ENCODE results near the gene TRAT1.

The TRAT1 gene

GRCh38 chr3:108861401-108861800, 38.8 kb downstream of the TRAT1 start:
- DNase-seq (ENCODE audit: low read depth in 2 of 2, low spot score in 1 of 2) = no peak

- DNase-seq (ENCODE audit: low read depth in 2 of 2, low spot score in 1 of 2) = no peak
These were observed 40.5 kb downstream of the TRAT1 start for GRCh38 chr3:108862865-108863798.

- DNase-seq (ENCODE audit: low read depth in 2 of 2, low spot score in 1 of 2) = no peak
These were observed 41.2 kb downstream of the TRAT1 start for GRCh38 chr3:108863799-108864135.

GRCh38 chr3:108877901-108878300, 55.3 kb downstream of the TRAT1 start:
- DNase-seq (ENCODE audit: low read depth in 2 of 2, low spot score in 1 of 2) = no peak

DNA sequence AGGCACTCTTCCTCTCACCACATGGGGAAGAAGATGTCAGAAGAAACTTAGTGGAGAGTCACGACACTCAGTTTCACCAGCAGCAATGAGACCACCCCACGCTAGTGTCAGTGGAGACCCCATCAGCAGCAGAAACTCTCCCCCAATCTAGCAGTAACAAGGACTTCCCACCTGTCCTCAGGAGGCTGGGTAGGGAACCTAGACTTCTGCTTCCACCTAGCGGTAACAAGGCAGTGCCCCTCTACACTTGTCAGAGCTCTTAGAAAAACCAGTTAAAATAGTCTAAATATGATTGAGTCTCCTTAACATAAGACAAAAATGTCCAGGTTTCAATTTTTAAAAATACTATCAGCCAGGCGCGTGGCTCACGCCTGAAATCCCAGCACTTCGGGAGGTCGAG, 57.3 kb downstream of the TRAT1 start:
- no peak for DNase-seq (ENCODE audit: low read depth in 2 of 2, low spot score in 1 of 2)

- no peak for DNase-seq (ENCODE audit: low read depth in 2 of 2, low spot score in 1 of 2)
These were observed 60.2 kb downstream of the TRAT1 start for GRCh38 chr3:108882762-108883161.

DNA sequence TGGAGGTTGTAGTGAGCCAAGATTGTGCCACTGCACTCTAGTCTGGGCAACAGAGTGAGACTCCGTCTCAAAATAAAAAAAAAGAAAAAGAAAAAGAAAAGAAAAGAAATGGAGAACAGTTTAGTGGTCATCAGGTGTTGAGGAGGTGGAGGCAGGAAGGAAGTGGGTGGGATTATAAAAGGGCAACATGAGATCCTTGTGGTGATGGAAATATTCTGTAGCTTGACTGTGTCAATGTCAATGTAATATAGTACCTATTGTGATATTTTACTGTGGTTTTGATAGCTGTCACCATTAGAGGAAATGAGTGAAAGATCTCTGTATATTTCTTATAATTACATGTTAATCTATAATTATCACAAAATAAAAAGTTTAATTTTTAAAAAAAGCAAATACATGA, 60.8 kb downstream of the TRAT1 start:
- DNase-seq (ENCODE audit: low read depth in 2 of 2, low spot score in 1 of 2) = no peak

DNA sequence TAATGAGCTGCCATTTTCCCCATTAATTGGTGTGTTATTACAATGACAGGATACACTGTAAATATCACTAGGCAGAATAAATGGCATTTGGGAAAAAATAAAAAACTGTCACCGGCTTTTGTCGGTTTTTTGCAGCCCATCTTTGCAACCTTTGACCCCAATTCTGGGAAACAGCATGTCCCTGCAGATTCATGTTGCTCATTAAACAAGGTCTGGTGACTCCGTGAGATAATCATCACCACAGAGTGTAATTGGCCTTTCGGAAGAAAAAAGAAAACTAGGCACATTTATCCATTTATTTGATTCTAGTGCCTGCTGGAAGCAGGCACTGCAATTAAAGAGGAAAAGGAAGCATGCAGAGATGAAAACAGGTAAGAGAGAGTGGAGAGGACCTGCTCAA, 64.5 kb downstream of the TRAT1 start:
- DNase-seq (ENCODE audit: low read depth in 2 of 2, low spot score in 1 of 2) = no peak

DNA sequence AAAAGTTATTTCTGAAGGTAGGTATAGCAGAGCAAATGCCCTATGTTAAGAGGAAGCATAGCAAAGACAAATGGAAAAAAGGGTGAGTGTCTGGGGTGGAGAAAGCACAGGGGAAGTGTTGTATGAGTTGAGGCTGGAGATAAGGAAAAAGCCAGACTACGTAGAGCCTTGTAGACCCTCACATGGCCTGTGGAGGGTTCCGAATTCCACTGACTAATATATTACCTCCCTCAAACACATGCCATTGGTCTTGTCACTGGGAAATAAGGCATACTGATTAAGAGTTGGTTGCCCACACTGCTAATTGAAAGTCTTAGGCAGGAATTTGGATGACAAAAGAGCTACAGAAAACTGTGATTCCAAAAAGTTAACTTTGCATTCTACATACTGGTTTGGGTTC, 65.2 kb downstream of the TRAT1 start:
- DNase-seq (ENCODE audit: low read depth in 2 of 2, low spot score in 1 of 2) = no peak

DNA sequence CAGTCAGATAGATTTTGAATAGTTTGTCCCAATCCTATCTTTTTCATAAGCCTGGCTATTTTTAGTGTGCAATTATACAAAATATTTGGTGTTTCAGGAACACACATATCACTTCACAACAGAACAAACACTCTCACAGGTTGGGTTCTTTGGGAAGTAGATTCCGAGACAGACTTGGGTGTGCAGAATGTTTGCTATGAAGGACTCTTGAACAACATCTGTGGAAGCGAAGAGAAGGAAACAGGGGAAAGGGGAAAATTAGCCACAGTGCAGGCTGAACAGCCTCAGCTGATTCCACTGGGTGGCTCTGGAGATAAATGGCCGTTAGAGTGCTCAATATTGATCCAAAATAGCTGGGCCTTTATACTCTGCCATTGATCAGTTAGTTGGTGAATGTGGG, 69.2 kb downstream of the TRAT1 start:
- no peak for DNase-seq (ENCODE audit: low read depth in 2 of 2, low spot score in 1 of 2)

DNA sequence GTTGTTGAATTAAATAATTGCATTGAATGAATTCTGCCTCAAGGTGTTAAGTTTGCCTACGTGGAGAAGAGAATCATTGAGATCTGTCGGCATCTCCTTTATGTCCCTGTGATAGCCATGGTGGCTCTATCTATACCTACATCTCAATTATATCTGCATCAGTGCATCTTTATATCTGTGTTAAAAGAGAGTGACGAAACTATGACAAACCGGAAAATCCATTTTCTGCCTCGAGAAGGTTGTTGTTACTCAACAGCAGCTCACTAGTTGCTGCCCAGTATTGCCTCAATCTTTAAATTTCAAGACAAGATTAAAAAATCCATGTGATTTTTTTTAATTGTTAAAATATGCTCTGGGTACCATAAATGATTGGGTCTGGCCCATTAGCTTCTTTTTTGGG, 72.4 kb downstream of the TRAT1 start:
- DNase-seq (ENCODE audit: low read depth in 2 of 2, low spot score in 1 of 2) = no peak

DNA sequence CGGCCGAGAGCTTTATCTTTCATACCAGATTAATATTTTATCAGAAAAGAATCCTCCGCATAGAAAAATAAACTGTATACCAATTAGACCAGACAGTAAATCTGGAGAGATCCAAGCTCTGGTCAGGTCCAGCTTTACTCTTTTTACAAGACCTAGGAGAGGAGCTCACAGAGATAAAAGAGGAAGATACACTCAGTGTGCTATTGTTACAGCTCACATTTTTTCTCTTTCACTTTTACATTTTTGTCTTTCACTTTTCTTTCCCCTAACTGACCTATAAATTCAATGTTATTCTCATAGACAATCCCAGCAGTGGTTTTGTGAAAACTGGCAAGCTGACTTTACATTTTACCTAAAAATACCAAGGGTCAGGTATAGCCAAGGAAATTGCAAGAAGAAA, 75.3 kb downstream of the TRAT1 start:
- DNase-seq (ENCODE audit: low read depth in 2 of 2, low spot score in 1 of 2) = no peak

GRCh38 chr3:108899530-108899929, 76.9 kb downstream of the TRAT1 start:
- no peak for DNase-seq (ENCODE audit: low read depth in 2 of 2, low spot score in 1 of 2)
